SK-N-SH (cell line): ENCODE data around the gene DDIT4. TPM values are rescaled to one million over a fixed set of nuclear protein-coding genes. Genes with fewer than 3 reads are reported as not detected.

Source experiments
- CTCF ChIA-PET: fragments of 300-600, 350-600 bp; formaldehyde crosslinking; extraction: SDS; loops from one replicate; lab custom pipeline; 2021; lab: Yijun Ruan, JAX
- POLR2A ChIA-PET: fragments of 350-600 bp; sonication (Branson Sonifier 250); formaldehyde crosslinking; extraction: SDS; loops from one replicate; lab custom pipeline; 2020; ENCODE audit warnings: antibody characterized with exemption, inconsistent platforms; lab: Yijun Ruan, JAX
- DNase-seq: peaks from one replicate; pipeline ENCODE4 v3.0.0; 2012
- H2AFZ ChIP-seq: fragments of 200-600 bp; sonication (generic); 2 replicates; pipeline ENCODE4 v1.8.1; 2016; ENCODE audit warnings: antibody characterized with exemption, mild to moderate bottlenecking, low read depth
- H3F3A ChIP-seq: fragments of 200-600 bp; sonication (generic); replicated peaks from 2 replicates; pipeline ENCODE3; 2016; ENCODE audit warnings: antibody characterized with exemption, mild to moderate bottlenecking; ENCODE audit not compliant: insufficient read depth
- H3K27ac ChIP-seq, 2 experiments: fragments of 200-500 bp in 1 of 2; fragments of 200-600 bp in 1 of 2; sonication (Bioruptor generic) in 1 of 2; sonication (generic), shearing (Covaris generic) in 1 of 2; 2 replicates each; pipeline versions ENCODE4 v1.5.1 to v1.6.1; 2014 to 2016; ENCODE audit warnings: low read depth in 2 of 2, inconsistent platforms in 1 of 2, low read length in 1 of 2, mild to moderate bottlenecking in 1 of 2, mixed read lengths in 1 of 2
- H3K27me3 ChIP-seq: fragments of 200-600 bp; sonication (generic), shearing (Covaris generic); 2 replicates; pipeline ENCODE4 v1.6.1; 2016; ENCODE audit warnings: mixed run types; ENCODE audit not compliant: insufficient read depth
- H3K36me3 ChIP-seq, 2 experiments: fragments of 200-500 bp in 1 of 2; fragments of 200-600 bp in 1 of 2; sonication (Bioruptor generic) in 1 of 2; sonication (generic) in 1 of 2; replicated peaks in 1 of 2; 2 replicates each; pipeline versions ENCODE3 to v1.5.1; 2014 to 2016; ENCODE audit warnings: low read length in 1 of 2, mild to moderate bottlenecking in 1 of 2; ENCODE audit not compliant: insufficient read depth in 2 of 2, control insufficient read depth in 1 of 2
- H3K4me1 ChIP-seq, 2 experiments: fragments of 200-500 bp in 1 of 2; fragments of 200-600 bp in 1 of 2; sonication (Bioruptor generic) in 1 of 2; sonication (generic), shearing (Covaris generic) in 1 of 2; 2 replicates each; pipeline versions ENCODE4 v1.5.1 to v1.6.1; 2014 to 2016; ENCODE audit warnings: low read depth in 1 of 2, low read length in 1 of 2, mixed run types in 1 of 2; ENCODE audit not compliant: insufficient read depth in 2 of 2, control insufficient read depth in 1 of 2
- H3K4me2 ChIP-seq: fragments of 200-600 bp; sonication (generic), shearing (Covaris generic); 2 replicates; pipeline ENCODE4 v1.6.1; 2017; ENCODE audit warnings: mixed run types
- H3K4me3 ChIP-seq, 2 experiments: fragments of 200-500 bp in 1 of 2; fragments of 200-600 bp in 1 of 2; sonication (Bioruptor generic) in 1 of 2; sonication (generic), shearing (Covaris generic) in 1 of 2; 2 replicates each; pipeline versions ENCODE4 v1.5.1 to v1.8.1; 2014 to 2016; ENCODE audit warnings: low read depth in 2 of 2, inconsistent platforms in 1 of 2, low read length in 1 of 2, mild to moderate bottlenecking in 1 of 2, mixed read lengths in 1 of 2, moderate library complexity in 1 of 2
- H3K79me2 ChIP-seq: fragments of 200-600 bp; sonication (generic); 2 replicates; pipeline ENCODE4 v1.8.1; 2017; ENCODE audit warnings: mild to moderate bottlenecking; ENCODE audit not compliant: insufficient read depth
- H3K9ac ChIP-seq: fragments of 200-600 bp; sonication (generic); 2 replicates; pipeline ENCODE4 v1.6.1; 2017; ENCODE audit warnings: mixed run types
- H3K9me2 ChIP-seq: fragments of 200-600 bp; sonication (generic); 2 replicates; pipeline ENCODE4 v1.6.1; 2017; ENCODE audit warnings: mixed run types
- H3K9me3 ChIP-seq: fragments of 200-600 bp; sonication (generic); 2 replicates; pipeline ENCODE4 v1.6.1; 2017; ENCODE audit warnings: mixed run types, mild to moderate bottlenecking, moderate library complexity
- H4K20me1 ChIP-seq: fragments of 200-600 bp; sonication (generic); 2 replicates; pipeline ENCODE4 v1.6.1; 2017; ENCODE audit warnings: mild to moderate bottlenecking, mixed run types; ENCODE audit not compliant: insufficient read depth
- CHD2 ChIP-seq: fragments of 150-350 bp; IDR thresholded peaks from 2 replicates; pipeline ENCODE4 v1.6.1; 2018; ENCODE audit warnings: low read length; ENCODE audit not compliant: partially characterized antibody
- CTCF ChIP-seq: fragments of 200-600 bp; sonication (generic); IDR thresholded peaks from 2 replicates; pipeline ENCODE4 v1.6.1; 2017; ENCODE audit warnings: antibody characterized with exemption, mild to moderate bottlenecking, moderate library complexity
- ELF1 ChIP-seq: IDR thresholded peaks from 2 replicates; pipeline ENCODE4 v1.4.0; 2012
- FOXJ3 ChIP-seq: sonication (generic); formaldehyde crosslinking; IDR thresholded peaks from 2 replicates; pipeline ENCODE4 v1.5.1; 2020; ENCODE audit warnings: mild to moderate bottlenecking, missing genetic modification reagents
- GABPA ChIP-seq: IDR thresholded peaks from 2 replicates; pipeline ENCODE4 v1.4.0; 2012; ENCODE audit warnings: low read depth, mild to moderate bottlenecking
- GATA2 ChIP-seq: sonication (generic); formaldehyde crosslinking; IDR thresholded peaks from 2 replicates; pipeline ENCODE4 v1.5.0; 2020; ENCODE audit warnings: mild to moderate bottlenecking, missing genetic modification reagents
- IRF3 ChIP-seq: fragments of 150-350 bp; IDR thresholded peaks from 2 replicates; pipeline ENCODE4 v1.6.1; 2016; ENCODE audit warnings: mild to moderate bottlenecking, low read depth, low read length
- JUND ChIP-seq: IDR thresholded peaks from 2 replicates; pipeline ENCODE4 v1.4.0; 2012
- MAX ChIP-seq: IDR thresholded peaks from 2 replicates; pipeline ENCODE4 v1.4.0; 2012; ENCODE audit warnings: low read depth
- NFIC ChIP-seq: IDR thresholded peaks from 2 replicates; pipeline ENCODE4 v1.4.0; 2012; ENCODE audit warnings: borderline replicate concordance
- NRF1 ChIP-seq: IDR thresholded peaks from 2 replicates; pipeline ENCODE4 v1.6.1; 2012; ENCODE audit warnings: low read depth, mild to moderate bottlenecking, low read length
- RAD21 ChIP-seq: IDR thresholded peaks from 2 replicates; pipeline ENCODE4 v1.6.1; 2012; ENCODE audit warnings: mild to moderate bottlenecking, low read length
- RCOR1 ChIP-seq: fragments of 150-350 bp; IDR thresholded peaks from 2 replicates; pipeline ENCODE4 v1.6.1; 2017; ENCODE audit warnings: antibody characterized with exemption, low read length
- RFX5 ChIP-seq: IDR thresholded peaks from 2 replicates; pipeline ENCODE4 v1.6.1; 2012; ENCODE audit warnings: mild to moderate bottlenecking, improper control_type of control experiment, low read length
- RXRA ChIP-seq: IDR thresholded peaks from 2 replicates; pipeline ENCODE4 v1.4.0; 2012; ENCODE audit warnings: low read depth, mild to moderate bottlenecking, borderline replicate concordance
- SIN3A ChIP-seq: IDR thresholded peaks from 2 replicates; pipeline ENCODE4 v1.6.1; 2012; ENCODE audit warnings: low read depth, mild to moderate bottlenecking, low read length, moderate library complexity, borderline replicate concordance
- TEAD4 ChIP-seq: IDR thresholded peaks from 2 replicates; pipeline ENCODE4 v1.4.0; 2012; ENCODE audit warnings: mild to moderate bottlenecking, borderline replicate concordance; ENCODE audit not compliant: insufficient read depth
- USF2 ChIP-seq: fragments of 150-350 bp; IDR thresholded peaks from 2 replicates; pipeline ENCODE4 v1.6.1; 2017; ENCODE audit warnings: antibody characterized with exemption, low read length, low read depth, borderline replicate concordance
- YY1 ChIP-seq: IDR thresholded peaks from 2 replicates; pipeline ENCODE4 v1.4.0; 2012; ENCODE audit warnings: low read depth, mild to moderate bottlenecking
- ZBTB33 ChIP-seq: IDR thresholded peaks from 2 replicates; pipeline ENCODE4 v1.4.0; 2012; ENCODE audit warnings: low read depth, borderline replicate concordance
- WGBS: methylation state at CpG from one replicate; pipeline ENCODE4 v1.1.6; 2017; ENCODE audit warnings: low lambda C conversion rate; 5-methylcytosine and 5-hydroxymethylcytosine counted together
- polyA plus RNA-seq, 3 experiments: library from polyadenylated mRNA; depleted of rRNA; stranded (reverse); fragments of >200 nt; gene quantifications; 2 replicates each; pipeline ENCODE4 v1.2.3, GENCODE V29; 2012

The DDIT4 gene
- polyA plus RNA-seq, 1 of the 3 experiments (the other 2 are of a cell fraction) = 24.9 TPM

- H3K9ac ChIP-seq = no peak overlapping the region
- H3K4me3 ChIP-seq = no peak overlapping the region
- ChIA-PET POLR2A (interaction anchor here (1.1 kb wide), 1 partner anchor 36 kb away, joined by 3 read pairs; no protein-coding TSS in a partner anchor), CTCF (interaction anchor here (1.8 to 1.9 kb wide), 2 partner anchors 10 to 36 kb away, joined by 4 to 10 read pairs; partner anchors contain the start of gene DDIT4)
- no peak for DNase-seq
- H3K79me2 ChIP-seq = no peaks in the 10 kb centered on the region
- H2AFZ ChIP-seq = no peak overlapping the region
- no peaks in the 10 kb centered on the region for H3K9me3 ChIP-seq
- peaks cover 11 to 37% of the 10 kb centered on the region in 2 experiments; a peak in 2 of 4 replicates for H3K4me1 ChIP-seq
- H3K27ac ChIP-seq = peak overlapping the region in 1 of 2 experiments; percentile 35; a peak in 2 of 4 replicates
- no peaks in the 10 kb centered on the region for H3K9me2 ChIP-seq
- 91% methylated on average over 4 of the region's 4 CpGs for WGBS
- H4K20me1 ChIP-seq = no peaks in the 10 kb centered on the region
- H3K4me2 ChIP-seq = no peak overlapping the region
- H3K36me3 ChIP-seq = no peaks in the 10 kb centered on the region
- peaks cover 2% of the 10 kb centered on the region for H3F3A ChIP-seq
- TF ChIP-seq NRF1 (no peak), RAD21 (no peak), TEAD4 (no peak), GABPA (no peak), CTCF (no peak), NFIC (no peak), RFX5 (no peak), SIN3A (no peak), USF2 (no peak), GATA2 (no peak), RCOR1 (no peak), RXRA (no peak), CHD2 (no peak), FOXJ3 (CRISPR knock-in tag) (no peak), ELF1 (no peak), IRF3 (no peak), YY1 (no peak), MAX (no peak), JUND (no peak), ZBTB33 (no peak)
- no peaks in the 10 kb centered on the region for H3K27me3 ChIP-seq
Observed at GRCh38 chr10:72310636-72311035, 36.9 kb downstream of the DDIT4 start.
